ENCODE measurements around the gene ANXA2R. TPM values are rescaled to one million over a fixed set of nuclear protein-coding genes. Genes with fewer than 3 reads are reported as not detected.

The ANXA2R gene
- total and polyA plus RNA-seq, 2 donors (not counting 1 experiment from before 2014, with no cell fraction given), result 0.61 to 1.8 TPM

- Histone ChIP-seq H3K4me2 (ENCODE audit: extremely low read depth, insufficient read depth, low read length) (peak overlapping the region; percentile 81), H2AFZ (ENCODE audit: low read length) (no peak overlapping the region), H3K4me1 (ENCODE audit: control insufficient read depth, extremely low read depth, insufficient read depth, low read length) (peaks cover 6% of the 10 kb centered on the region), H3K27me3 (ENCODE audit: control insufficient read depth, insufficient read depth, low read length) (no peaks in the 10 kb centered on the region), H3K79me2 (ENCODE audit: control insufficient read depth, insufficient read depth, low read length) (no peaks in the 10 kb centered on the region), H3K27ac (ENCODE audit: insufficient read depth, low read length) (no peak overlapping the region), H3K36me3 (ENCODE audit: control insufficient read depth, insufficient read depth, low read length) (no peaks in the 10 kb centered on the region), H4K20me1 (ENCODE audit: control insufficient read depth, extremely low read depth, insufficient read depth, low read length) (no peaks in the 10 kb centered on the region), H3K9ac (ENCODE audit: insufficient read depth, low read length) (no peak overlapping the region), H3K4me3 (replicated peaks in 1 of 4; ENCODE audit: control extremely low read depth in 1 of 4, insufficient read depth in 1 of 4, low read depth in 3 of 4, low read length in 4 of 4) (peak overlapping the region in 1 of 4 experiments; percentile 71), H3K9me3 (ENCODE audit: control insufficient read depth, insufficient read depth, low read depth, low read length) (no peaks in the 10 kb centered on the region)
- no peak for TF ChIP-seq CTCF (conservative IDR thresholded peaks at IDR 0.05 in 1 of 2, IDR thresholded peaks at IDR 0.05 in 1 of 2; ENCODE audit: low read depth in 1 of 2, low read length in 2 of 2)
- TF ChIP-seq EZH2 (IDR thresholded peaks at IDR 0.05; ENCODE audit: low read length, missing control alignments), result no peak
- DNase-seq (ENCODE audit: low read depth in 2 of 2), result peak in 1 of 2 donors; percentile 68
Observed at GRCh38 chr5:43006424-43007202, 33.5 kb downstream of the ANXA2R start.

- no peak for DNase-seq (ENCODE audit: low read depth in 2 of 2)
- Histone ChIP-seq H3K9ac (ENCODE audit: insufficient read depth, low read length) (no peak overlapping the region), H3K79me2 (ENCODE audit: control insufficient read depth, insufficient read depth, low read length) (no peaks in the 10 kb centered on the region), H3K27me3 (ENCODE audit: control insufficient read depth, insufficient read depth, low read length) (no peaks in the 10 kb centered on the region), H3K9me3 (ENCODE audit: control insufficient read depth, insufficient read depth, low read depth, low read length) (no peaks in the 10 kb centered on the region), H3K27ac (ENCODE audit: insufficient read depth, low read length) (no peak overlapping the region), H4K20me1 (ENCODE audit: control insufficient read depth, extremely low read depth, insufficient read depth, low read length) (no peaks in the 10 kb centered on the region), H3K36me3 (ENCODE audit: control insufficient read depth, insufficient read depth, low read length) (no peaks in the 10 kb centered on the region), H3K4me2 (ENCODE audit: extremely low read depth, insufficient read depth, low read length) (no peak overlapping the region), H2AFZ (ENCODE audit: low read length) (no peak overlapping the region), H3K4me3 (replicated peaks in 1 of 4; ENCODE audit: control extremely low read depth in 1 of 4, insufficient read depth in 1 of 4, low read depth in 3 of 4, low read length in 4 of 4) (no peak overlapping the region), H3K4me1 (ENCODE audit: control insufficient read depth, extremely low read depth, insufficient read depth, low read length) (peaks cover 6% of the 10 kb centered on the region)
- TF ChIP-seq CTCF (conservative IDR thresholded peaks at IDR 0.05 in 1 of 2, IDR thresholded peaks at IDR 0.05 in 1 of 2; ENCODE audit: low read depth in 1 of 2, low read length in 2 of 2) (no peak), EZH2 (IDR thresholded peaks at IDR 0.05; ENCODE audit: low read length, missing control alignments) (no peak)
Observed at GRCh38 chr5:43005031-43005430, 35.1 kb downstream of the ANXA2R start.

- Histone ChIP-seq H3K4me1 (ENCODE audit: control insufficient read depth, extremely low read depth, insufficient read depth, low read length) (peaks cover 2% of the 10 kb centered on the region), H3K36me3 (ENCODE audit: control insufficient read depth, insufficient read depth, low read length) (no peaks in the 10 kb centered on the region), H3K27ac (ENCODE audit: insufficient read depth, low read length) (no peak overlapping the region), H2AFZ (ENCODE audit: low read length) (no peak overlapping the region), H3K79me2 (ENCODE audit: control insufficient read depth, insufficient read depth, low read length) (no peaks in the 10 kb centered on the region), H3K27me3 (ENCODE audit: control insufficient read depth, insufficient read depth, low read length) (no peaks in the 10 kb centered on the region), H3K4me3 (replicated peaks in 1 of 4; ENCODE audit: control extremely low read depth in 1 of 4, insufficient read depth in 1 of 4, low read depth in 3 of 4, low read length in 4 of 4) (no peak overlapping the region), H3K9me3 (ENCODE audit: control insufficient read depth, insufficient read depth, low read depth, low read length) (no peaks in the 10 kb centered on the region), H3K9ac (ENCODE audit: insufficient read depth, low read length) (no peak overlapping the region), H4K20me1 (ENCODE audit: control insufficient read depth, extremely low read depth, insufficient read depth, low read length) (no peaks in the 10 kb centered on the region), H3K4me2 (ENCODE audit: extremely low read depth, insufficient read depth, low read length) (no peak overlapping the region)
- TF ChIP-seq CTCF (conservative IDR thresholded peaks at IDR 0.05 in 1 of 2, IDR thresholded peaks at IDR 0.05 in 1 of 2; ENCODE audit: low read depth in 1 of 2, low read length in 2 of 2) (no peak), EZH2 (IDR thresholded peaks at IDR 0.05; ENCODE audit: low read length, missing control alignments) (no peak)
- no peak for DNase-seq (ENCODE audit: low read depth in 2 of 2)
Observed at GRCh38 chr5:43001748-43002147, 38.4 kb downstream of the ANXA2R start.
